Spleen (tissue), 7 donors: ENCODE measurements around the gene C19orf25.

Experiments
- POLR2A ChIP-seq, 3 donors: fragments of 450-650 bp; IDR thresholded peaks; one replicate each; pipeline ENCODE4 v1.5.1; 2017; ENCODE audit warnings: antibody characterized with exemption in 3 of 3, mild to moderate bottlenecking in 1 of 3
- POLR2AphosphoS5 ChIP-seq, 3 donors: sonication (generic); formaldehyde crosslinking; IDR thresholded peaks; one replicate each; pipeline ENCODE4 v1.5.1; 2017; ENCODE audit warnings: antibody characterized with exemption in 3 of 3
- TF ChIP-seq, protein P1 (sequence below), 11 experiments: fragments of 200-600 bp in 7 of 11; fragments of 450-650 bp in 4 of 11; sonication (generic) in 4 of 11; IDR thresholded peaks in 8 of 11; conservative IDR thresholded peaks in 3 of 11; 1 replicate in 7 of 11; 2 replicates in 4 of 11; pipeline versions ENCODE4 v1.4.0 to v1.8.0; 2016 to 2021; ENCODE audit warnings: antibody characterized with exemption in 11 of 11, inconsistent platforms in 4 of 11, mild to moderate bottlenecking in 1 of 11
- donor health status: DM: no; HTN: no; CAD: no; lungs with moderate emphysema.
- donor health status: DM: no; HTN: no; CAD: no.
- donor health status: DM: no; HTN: no; CAD: no.

DNA sequence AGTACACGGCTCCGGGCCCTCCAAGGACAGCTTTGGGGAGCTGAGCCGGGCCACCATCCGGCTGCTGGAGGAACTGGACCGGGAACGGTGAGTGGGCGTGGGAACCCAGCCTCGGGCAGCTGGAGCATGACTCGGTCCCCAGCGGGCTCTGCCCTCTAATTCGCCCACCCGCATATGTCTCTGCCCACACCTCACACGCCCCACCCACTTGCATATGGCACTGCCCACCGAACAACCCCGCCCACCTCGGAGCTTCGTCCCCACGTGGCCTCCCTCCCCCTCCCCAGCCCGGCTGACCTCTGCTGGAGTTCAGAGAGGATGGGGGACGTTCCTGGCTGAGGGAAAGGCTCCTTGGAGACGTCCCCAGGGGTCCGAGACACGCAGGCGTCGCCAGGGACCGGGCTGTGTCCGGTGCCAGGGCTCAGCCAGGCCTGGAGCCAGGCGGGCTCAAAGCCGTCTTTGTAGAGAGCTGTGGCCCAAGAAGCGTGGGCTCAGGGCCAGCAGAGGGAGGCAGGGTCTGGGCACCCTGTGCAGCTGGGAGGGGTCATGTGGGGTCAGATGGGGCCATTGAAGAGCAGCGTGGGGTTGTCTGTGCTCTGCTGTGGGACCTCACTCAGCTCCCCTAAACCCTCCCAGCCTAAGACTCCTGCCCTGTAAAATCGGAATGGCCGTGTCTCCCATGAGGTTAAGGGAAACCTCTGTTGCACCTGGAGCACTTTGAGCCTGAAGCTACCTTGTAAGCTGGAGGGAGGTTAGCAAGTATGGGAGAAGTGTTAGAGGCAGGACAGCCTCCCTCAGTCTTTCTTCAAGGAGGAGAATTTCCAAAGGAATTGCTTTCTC lies 25.3 kb downstream of the C19orf25 start:
- TF ChIP-seq POLR2AphosphoS5 (IDR thresholded peaks at IDR 0.05) = no peak
- TF ChIP-seq, protein P1, sequence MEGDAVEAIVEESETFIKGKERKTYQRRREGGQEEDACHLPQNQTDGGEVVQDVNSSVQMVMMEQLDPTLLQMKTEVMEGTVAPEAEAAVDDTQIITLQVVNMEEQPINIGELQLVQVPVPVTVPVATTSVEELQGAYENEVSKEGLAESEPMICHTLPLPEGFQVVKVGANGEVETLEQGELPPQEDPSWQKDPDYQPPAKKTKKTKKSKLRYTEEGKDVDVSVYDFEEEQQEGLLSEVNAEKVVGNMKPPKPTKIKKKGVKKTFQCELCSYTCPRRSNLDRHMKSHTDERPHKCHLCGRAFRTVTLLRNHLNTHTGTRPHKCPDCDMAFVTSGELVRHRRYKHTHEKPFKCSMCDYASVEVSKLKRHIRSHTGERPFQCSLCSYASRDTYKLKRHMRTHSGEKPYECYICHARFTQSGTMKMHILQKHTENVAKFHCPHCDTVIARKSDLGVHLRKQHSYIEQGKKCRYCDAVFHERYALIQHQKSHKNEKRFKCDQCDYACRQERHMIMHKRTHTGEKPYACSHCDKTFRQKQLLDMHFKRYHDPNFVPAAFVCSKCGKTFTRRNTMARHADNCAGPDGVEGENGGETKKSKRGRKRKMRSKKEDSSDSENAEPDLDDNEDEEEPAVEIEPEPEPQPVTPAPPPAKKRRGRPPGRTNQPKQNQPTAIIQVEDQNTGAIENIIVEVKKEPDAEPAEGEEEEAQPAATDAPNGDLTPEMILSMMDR (IDR thresholded peaks at IDR 0.05 in 8 of 11, conservative IDR thresholded peaks at IDR 0.05 in 3 of 11) = no peak
- no peak for TF ChIP-seq POLR2A (IDR thresholded peaks at IDR 0.05)
